SH-SY5Y (cell line): ENCODE data around the gene PLA2G6.

Source experiments
- GATA2 ChIP-seq: IDR thresholded peaks from 2 replicates; pipeline ENCODE4 v1.6.1; 2011; ENCODE audit warnings: mild to moderate bottlenecking, low read depth, low read length
- GATA3 ChIP-seq: IDR thresholded peaks from 2 replicates; pipeline ENCODE4 v1.6.1; 2011; ENCODE audit warnings: low read depth, mild to moderate bottlenecking, low read length, moderate library complexity

PLA2G6 gene

GRCh38 chr22:38109371-38110001, 72.1 kb downstream of the PLA2G6 start:
- TF ChIP-seq GATA3 (no peak), GATA2 (no peak)

- TF ChIP-seq GATA3 (no peak), GATA2 (no peak)
These were observed 72.9 kb downstream of the PLA2G6 start for GRCh38 chr22:38108561-38109319.

- no peak for TF ChIP-seq GATA2
- no peak for TF ChIP-seq GATA3
These were observed 73.7 kb downstream of the PLA2G6 start for GRCh38 chr22:38107692-38108515.

- no peak for TF ChIP-seq GATA2
- TF ChIP-seq GATA3: no peak
These were observed 74.6 kb downstream of the PLA2G6 start for GRCh38 chr22:38106814-38107578.

GRCh38 chr22:38104084-38104483, 77.5 kb downstream of the PLA2G6 start:
- TF ChIP-seq GATA2: no peak

GRCh38 chr22:38103641-38104040, 78.0 kb downstream of the PLA2G6 start:
- no peak for TF ChIP-seq GATA3
- no peak for TF ChIP-seq GATA2

- TF ChIP-seq GATA2 (no peak), GATA3 (no peak)
These were observed 83.0 kb downstream of the PLA2G6 start for GRCh38 chr22:38098410-38099249.

GRCh38 chr22:38097557-38098409, 83.8 kb downstream of the PLA2G6 start:
- TF ChIP-seq GATA3: no peak

GRCh38 chr22:38097058-38097457, 84.6 kb downstream of the PLA2G6 start:
- TF ChIP-seq GATA2: no peak
- TF ChIP-seq GATA3: no peak

GRCh38 chr22:38089474-38089851, 92.2 kb downstream of the PLA2G6 start:
- no peak for TF ChIP-seq GATA3
- TF ChIP-seq GATA2: no peak

- TF ChIP-seq GATA2 (no peak), GATA3 (no peak)
These were observed 92.8 kb downstream of the PLA2G6 start for GRCh38 chr22:38088629-38089473.
